ENCODE data around the gene CSH1. TPM values are rescaled to one million over a fixed set of nuclear protein-coding genes. Genes with fewer than 3 reads are reported as not detected.
"Not testable (repeated sequence)": the region's sequence is repeated elsewhere in the genome, so short reads cannot be mapped to it uniquely, and the experiment has no call there.

The CSH1 gene
- not detected for polyA plus RNA-seq (2013, experiment 1 of 2)
- not detected for polyA plus RNA-seq (2013, experiment 2 of 2)

DNA sequence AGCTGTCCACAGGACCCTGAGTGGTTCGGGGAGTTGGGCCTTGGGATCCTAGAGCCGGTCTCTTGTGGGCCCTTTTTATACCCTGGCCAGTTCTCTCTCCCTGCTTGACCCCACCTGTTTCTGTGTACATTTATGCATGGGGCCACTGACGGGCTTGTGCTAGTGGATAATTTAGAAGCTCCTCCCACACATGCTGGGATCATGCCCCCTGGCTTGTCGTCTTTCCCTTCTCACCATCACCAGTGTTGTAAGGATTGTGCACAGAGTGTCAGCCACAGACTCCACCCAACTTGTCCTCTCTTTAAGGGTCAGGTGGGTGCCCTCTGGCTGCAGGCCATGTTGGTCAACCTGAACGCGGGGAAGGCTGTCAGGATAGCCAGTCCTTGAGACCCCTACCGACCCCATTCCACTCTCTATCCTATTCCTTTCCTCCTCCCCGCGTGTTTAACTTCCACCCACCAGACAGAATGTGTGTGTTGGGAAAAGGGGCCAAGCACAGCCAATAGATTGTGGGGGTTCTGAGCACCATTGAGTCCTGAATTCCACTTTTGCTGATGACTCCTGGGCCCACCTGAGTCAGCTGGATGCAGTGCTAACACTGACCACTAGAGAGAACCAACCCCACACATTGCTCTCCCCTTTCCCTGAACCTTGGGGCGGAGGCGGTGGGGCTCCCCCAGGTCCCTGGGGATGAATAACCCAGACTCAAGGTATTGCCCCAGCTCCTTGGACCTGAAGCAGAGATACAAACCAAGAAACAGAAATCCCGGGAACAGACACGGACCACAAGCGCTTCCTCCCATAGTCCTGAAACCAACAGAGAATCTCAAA is at the start of gene CSH1:
Gene CSH1, minus strand, starts transcription at position 51 of the 831 bp plus-strand sequence. CDS start 63 bp downstream, outside the sequence.
- not testable (repeated sequence) for H3K23ac ChIP-seq (ENCODE audit: low read length in 2 of 2); H3K4me3 ChIP-seq (ENCODE audit: insufficient read depth in 1 of 2, low read depth in 1 of 2, low read length in 2 of 2)
- WGBS, result 92% methylated on average over 5 of the region's 14 CpGs

GRCh38 chr17:63945784-63946439 is 49.5 kb upstream of the CSH1 start:
- no peak overlapping the region for H2AFZ ChIP-seq (ENCODE audit: low read depth, low read length)

More for the DNA sequence above, at the start of gene CSH1:
- not testable (repeated sequence) for H2BK12ac ChIP-seq (ENCODE audit: low read length in 2 of 2); H3K27ac ChIP-seq (ENCODE audit: low read length, poor library complexity, severe bottlenecking); H3K79me1 ChIP-seq (replicated peaks; ENCODE audit: low read length, poor library complexity, severe bottlenecking); H2AFZ ChIP-seq (ENCODE audit: low read depth, low read length); H3K4ac ChIP-seq (ENCODE audit: low read depth in 1 of 2, low read length in 2 of 2); H4K91ac ChIP-seq (ENCODE audit: low read length); H3K36me3 ChIP-seq (ENCODE audit: control insufficient read depth in 1 of 2, insufficient read depth in 2 of 2, low read depth in 1 of 2, low read length in 2 of 2); H4K8ac ChIP-seq (ENCODE audit: low read length); H3K9ac ChIP-seq (ENCODE audit: low read length); H3K9me3 ChIP-seq (ENCODE audit: control insufficient read depth, low read length); H3K4me1 ChIP-seq (ENCODE audit: control insufficient read depth, insufficient read depth, low read depth, low read length); H2BK15ac ChIP-seq (ENCODE audit: low read depth, poor library complexity, severe bottlenecking); H3K4me2 ChIP-seq (ENCODE audit: low read length, poor library complexity, severe bottlenecking); H3K14ac ChIP-seq (ENCODE audit: low read length in 2 of 2); H2AK5ac ChIP-seq (ENCODE audit: low read length, severe bottlenecking); H2BK5ac ChIP-seq (ENCODE audit: low read depth, low read length, poor library complexity, severe bottlenecking); DNase-seq; H2BK120ac ChIP-seq (ENCODE audit: low read depth, low read length); H3K18ac ChIP-seq (ENCODE audit: low read depth in 1 of 2, low read length in 2 of 2)
- H3K27me3 ChIP-seq (ENCODE audit: control insufficient read depth in 1 of 2, insufficient read depth in 1 of 2, low read length in 2 of 2), result peaks cover 12 to 14% of the 10 kb centered on the region in 2 experiments

GRCh38 chr17:63944736-63945499 is 48.5 kb upstream of the CSH1 start:
- Histone ChIP-seq H4K91ac (ENCODE audit: low read length) (no peak overlapping the region), H2BK12ac (ENCODE audit: low read length in 2 of 2) (no peak overlapping the region), H3K4ac (ENCODE audit: low read depth in 1 of 2, low read length in 2 of 2) (no peak overlapping the region), H3K4me2 (ENCODE audit: low read length, poor library complexity, severe bottlenecking) (no peak overlapping the region), H3K9me3 (ENCODE audit: control insufficient read depth, low read length) (no peaks in the 10 kb centered on the region), H3K27me3 (ENCODE audit: control insufficient read depth in 1 of 2, insufficient read depth in 1 of 2, low read length in 2 of 2) (peaks cover 6 to 26% of the 10 kb centered on the region in 2 experiments), H3K79me1 (replicated peaks; ENCODE audit: low read length, poor library complexity, severe bottlenecking) (no peaks in the 10 kb centered on the region), H3K9ac (ENCODE audit: low read length) (no peak overlapping the region), H3K36me3 (ENCODE audit: control insufficient read depth in 1 of 2, insufficient read depth in 2 of 2, low read depth in 1 of 2, low read length in 2 of 2) (no peaks in the 10 kb centered on the region), H2BK15ac (ENCODE audit: low read depth, poor library complexity, severe bottlenecking) (no peak overlapping the region), H2BK5ac (ENCODE audit: low read depth, low read length, poor library complexity, severe bottlenecking) (no peak overlapping the region), H3K14ac (ENCODE audit: low read length in 2 of 2) (no peak overlapping the region), H2AFZ (ENCODE audit: low read depth, low read length) (no peak overlapping the region), H3K4me3 (ENCODE audit: insufficient read depth in 1 of 2, low read depth in 1 of 2, low read length in 2 of 2) (no peak overlapping the region), H3K18ac (ENCODE audit: low read depth in 1 of 2, low read length in 2 of 2) (no peak overlapping the region), H4K8ac (ENCODE audit: low read length) (no peak overlapping the region), H2BK120ac (ENCODE audit: low read depth, low read length) (no peak overlapping the region), H3K4me1 (ENCODE audit: control insufficient read depth, insufficient read depth, low read depth, low read length) (peaks cover 16% of the 10 kb centered on the region), H3K23ac (ENCODE audit: low read length in 2 of 2) (no peak overlapping the region), H2AK5ac (ENCODE audit: low read length, severe bottlenecking) (no peak overlapping the region), H3K27ac (ENCODE audit: low read length, poor library complexity, severe bottlenecking) (no peak overlapping the region)
- no peak for DNase-seq
- WGBS, result 89% methylated on average over 24 of the region's 24 CpGs

More at GRCh38 chr17:63945784-63946439, 49.5 kb upstream of the CSH1 start:
- Histone ChIP-seq H3K27me3 (ENCODE audit: control insufficient read depth in 1 of 2, insufficient read depth in 1 of 2, low read length in 2 of 2) (peaks cover 12 to 33% of the 10 kb centered on the region in 2 experiments), H3K4me2 (ENCODE audit: low read length, poor library complexity, severe bottlenecking) (no peak overlapping the region), H4K91ac (ENCODE audit: low read length) (no peak overlapping the region), H3K4ac (ENCODE audit: low read depth in 1 of 2, low read length in 2 of 2) (no peak overlapping the region), H3K9me3 (ENCODE audit: control insufficient read depth, low read length) (no peaks in the 10 kb centered on the region), H3K36me3 (ENCODE audit: control insufficient read depth in 1 of 2, insufficient read depth in 2 of 2, low read depth in 1 of 2, low read length in 2 of 2) (no peaks in the 10 kb centered on the region), H3K9ac (ENCODE audit: low read length) (no peak overlapping the region), H3K18ac (ENCODE audit: low read depth in 1 of 2, low read length in 2 of 2) (no peak overlapping the region), H2AK5ac (ENCODE audit: low read length, severe bottlenecking) (no peak overlapping the region), H3K14ac (ENCODE audit: low read length in 2 of 2) (no peak overlapping the region), H2BK5ac (ENCODE audit: low read depth, low read length, poor library complexity, severe bottlenecking) (no peak overlapping the region), H4K8ac (ENCODE audit: low read length) (no peak overlapping the region), H2BK15ac (ENCODE audit: low read depth, poor library complexity, severe bottlenecking) (no peak overlapping the region), H2BK120ac (ENCODE audit: low read depth, low read length) (no peak overlapping the region), H2BK12ac (ENCODE audit: low read length in 2 of 2) (no peak overlapping the region), H3K23ac (ENCODE audit: low read length in 2 of 2) (no peak overlapping the region), H3K4me3 (ENCODE audit: insufficient read depth in 1 of 2, low read depth in 1 of 2, low read length in 2 of 2) (no peak overlapping the region), H3K27ac (ENCODE audit: low read length, poor library complexity, severe bottlenecking) (no peak overlapping the region), H3K4me1 (ENCODE audit: control insufficient read depth, insufficient read depth, low read depth, low read length) (peaks cover 16% of the 10 kb centered on the region), H3K79me1 (replicated peaks; ENCODE audit: low read length, poor library complexity, severe bottlenecking) (no peaks in the 10 kb centered on the region)
- 79% methylated on average over 6 of the region's 6 CpGs for WGBS
- no peak for DNase-seq
